HUDEP-2 (cell line): ENCODE data around the gene MRPL43.
A peak's percentile ranks its signal among the peaks of the same experiment; 100 is the strongest.

ENCODE experiments used
- DNase-seq, 76 experiments: peaks; one replicate each; lab custom pipeline; 2025; ENCODE audit not compliant: unreplicated experiment in 76 of 76; lab: John Stamatoyannopoulos, UW

The MRPL43 gene

GRCh38 chr10:101020427-101021075 lies 33.3 kb upstream of the MRPL43 start:
- no peak for DNase-seq

GRCh38 chr10:101019440-101019703 lies 32.1 kb upstream of the MRPL43 start:
- no peak for DNase-seq

DNA sequence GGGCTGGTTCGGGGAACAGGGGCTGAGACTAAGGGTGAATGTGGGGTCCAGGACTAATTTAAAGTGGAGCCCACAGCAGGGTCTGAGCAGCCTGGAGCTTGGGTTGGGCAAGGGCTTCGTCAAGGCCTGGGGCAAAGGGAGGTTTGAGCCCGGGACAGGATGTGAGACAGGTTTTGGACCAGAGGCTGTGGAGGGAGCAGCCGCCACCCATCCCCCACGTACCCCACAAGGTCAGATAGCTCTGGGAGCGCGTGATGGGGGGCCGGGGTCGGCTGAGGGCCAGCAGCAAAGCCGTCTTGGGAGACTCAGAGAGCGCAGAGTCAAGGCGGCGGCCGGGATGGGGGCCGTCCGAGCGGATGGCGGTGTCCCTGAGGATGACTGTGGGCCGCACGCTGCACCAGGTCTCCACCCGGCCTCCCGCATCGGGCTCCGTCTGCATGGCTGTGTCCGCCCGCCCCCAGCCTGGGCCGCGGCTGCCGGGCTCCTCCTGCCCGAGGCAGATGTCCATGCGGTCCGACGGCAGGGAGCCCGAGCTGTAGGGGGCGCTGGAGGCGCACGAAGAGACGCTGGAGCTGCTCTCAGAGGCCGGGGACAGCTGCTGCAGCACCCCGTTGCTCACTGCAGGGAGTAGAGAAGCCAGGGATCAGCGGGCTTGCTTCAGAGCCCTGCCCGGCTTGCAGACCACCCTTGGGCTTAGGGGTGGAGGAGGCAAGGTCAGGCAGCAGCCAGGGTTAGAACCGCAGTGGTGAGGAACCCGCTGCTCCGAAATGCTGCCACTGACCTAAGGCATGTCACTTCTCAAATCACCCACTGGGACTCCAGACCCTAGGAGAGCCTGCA lies 31.5 kb upstream of the MRPL43 start:
- peak in 66 of 76 experiments; percentile 4 to 89 (median 63) for DNase-seq

GRCh38 chr10:101018118-101018599 lies 30.9 kb upstream of the MRPL43 start:
- DNase-seq = no peak

DNA sequence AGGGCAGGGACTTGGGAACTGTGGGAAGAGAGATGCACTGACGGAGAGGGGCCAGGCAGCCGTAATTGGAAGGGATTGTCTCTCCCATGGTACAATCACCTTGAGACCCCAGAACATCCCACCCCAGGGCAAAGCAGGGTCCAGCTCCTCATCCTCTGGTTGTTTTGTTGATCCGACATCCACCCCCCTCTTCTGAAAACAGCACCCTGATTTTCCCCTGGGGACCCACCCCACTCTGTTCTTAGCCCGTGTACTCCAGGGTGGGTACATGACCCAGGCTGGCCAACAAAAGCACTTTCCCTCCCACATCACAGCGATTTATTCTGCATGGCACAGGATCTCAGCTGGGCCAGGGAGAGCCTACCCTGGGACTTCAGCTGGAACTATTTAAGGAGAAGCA lies 29.5 kb upstream of the MRPL43 start:
- DNase-seq = no peak

DNA sequence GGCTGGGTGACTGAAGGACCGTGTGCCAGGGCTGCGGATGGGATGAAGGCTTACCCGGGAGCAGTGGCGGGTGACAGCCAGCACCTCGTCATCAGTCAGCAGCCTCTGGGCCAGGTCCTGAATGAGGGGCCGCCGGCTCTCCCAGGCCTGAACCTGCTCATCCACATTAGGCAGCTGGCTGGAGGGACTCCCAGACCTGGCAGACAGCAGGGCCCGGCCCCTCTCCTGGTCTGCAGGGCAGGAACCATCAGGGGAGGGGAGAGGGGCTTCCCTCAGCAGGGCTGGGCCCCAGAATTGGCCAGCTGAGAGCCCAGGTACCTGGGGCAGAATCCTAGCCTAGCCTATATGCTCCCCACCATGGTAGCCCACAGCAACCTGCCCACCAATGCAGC lies 28.3 kb upstream of the MRPL43 start:
- no peak for DNase-seq

DNA sequence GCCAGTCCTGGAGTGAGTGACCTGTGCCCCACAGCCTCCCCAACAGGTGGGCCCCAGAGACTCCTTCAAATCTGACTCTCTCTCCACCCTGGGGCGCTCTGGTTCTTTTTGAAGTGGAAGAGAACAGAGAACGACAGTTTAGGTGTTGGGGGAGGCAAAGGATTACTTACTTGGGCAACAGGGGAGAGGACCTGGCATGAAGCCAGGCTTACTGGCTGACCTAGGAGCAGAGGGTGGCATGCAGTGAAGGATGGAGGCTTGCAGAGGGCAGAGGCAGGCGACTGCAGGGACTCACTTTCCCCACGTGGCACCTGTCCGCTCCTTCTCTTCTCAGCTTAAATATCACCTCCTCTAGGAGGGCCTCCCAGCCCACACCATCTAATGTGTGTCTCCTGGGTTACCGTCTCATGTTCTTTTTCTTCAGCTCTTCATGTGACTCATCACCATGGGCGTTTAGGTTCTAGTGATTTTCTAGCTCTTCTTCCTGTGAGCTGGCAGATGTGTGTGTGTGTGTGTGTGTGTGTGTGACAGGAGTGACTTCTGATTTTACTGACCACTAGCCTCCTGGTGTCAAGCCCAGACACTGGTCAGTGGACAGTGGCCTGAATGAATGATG lies 27.8 kb upstream of the MRPL43 start:
- DNase-seq = peak in 30 of 76 experiments; percentile 2 to 60 (median 24)

DNA sequence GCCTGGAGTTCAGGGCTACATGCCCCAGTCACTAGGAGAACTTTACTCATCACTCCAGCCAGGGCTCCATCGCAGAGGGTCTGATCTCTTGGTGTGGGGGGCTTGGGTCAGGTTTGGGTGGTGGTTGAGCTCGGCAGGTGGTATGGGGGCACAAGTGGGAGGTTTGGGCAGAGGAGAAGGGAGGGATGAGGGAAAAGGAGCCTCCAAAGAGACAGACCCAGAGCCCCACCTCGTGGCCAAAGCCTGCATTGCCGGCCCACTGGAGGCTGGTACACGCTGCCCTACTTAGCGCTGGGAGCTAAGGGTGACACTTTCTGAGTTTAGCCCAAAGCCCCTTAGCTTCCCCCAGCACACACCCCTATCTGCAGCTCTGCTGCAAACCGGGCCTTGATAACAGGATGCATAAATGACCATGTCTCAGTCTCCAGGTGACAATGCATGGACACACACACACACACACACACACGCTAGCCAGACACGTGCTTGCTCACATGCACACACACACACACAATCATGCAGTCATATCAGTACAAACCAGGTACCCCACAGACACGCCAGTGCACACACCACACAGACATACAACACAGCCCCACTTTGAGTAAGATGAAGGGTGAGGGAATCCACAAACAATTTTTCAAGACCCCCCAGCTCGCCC lies 27.1 kb upstream of the MRPL43 start:
- peak in 62 of 76 experiments; percentile 10 to 78 (median 54) for DNase-seq

- no peak for DNase-seq
Measured at GRCh38 chr10:101013365-101013825, 26.1 kb upstream of the MRPL43 start.

GRCh38 chr10:101012525-101013364 lies 25.4 kb upstream of the MRPL43 start:
- DNase-seq = peak in 72 of 76 experiments; percentile 27 to 90 (median 70)

DNA sequence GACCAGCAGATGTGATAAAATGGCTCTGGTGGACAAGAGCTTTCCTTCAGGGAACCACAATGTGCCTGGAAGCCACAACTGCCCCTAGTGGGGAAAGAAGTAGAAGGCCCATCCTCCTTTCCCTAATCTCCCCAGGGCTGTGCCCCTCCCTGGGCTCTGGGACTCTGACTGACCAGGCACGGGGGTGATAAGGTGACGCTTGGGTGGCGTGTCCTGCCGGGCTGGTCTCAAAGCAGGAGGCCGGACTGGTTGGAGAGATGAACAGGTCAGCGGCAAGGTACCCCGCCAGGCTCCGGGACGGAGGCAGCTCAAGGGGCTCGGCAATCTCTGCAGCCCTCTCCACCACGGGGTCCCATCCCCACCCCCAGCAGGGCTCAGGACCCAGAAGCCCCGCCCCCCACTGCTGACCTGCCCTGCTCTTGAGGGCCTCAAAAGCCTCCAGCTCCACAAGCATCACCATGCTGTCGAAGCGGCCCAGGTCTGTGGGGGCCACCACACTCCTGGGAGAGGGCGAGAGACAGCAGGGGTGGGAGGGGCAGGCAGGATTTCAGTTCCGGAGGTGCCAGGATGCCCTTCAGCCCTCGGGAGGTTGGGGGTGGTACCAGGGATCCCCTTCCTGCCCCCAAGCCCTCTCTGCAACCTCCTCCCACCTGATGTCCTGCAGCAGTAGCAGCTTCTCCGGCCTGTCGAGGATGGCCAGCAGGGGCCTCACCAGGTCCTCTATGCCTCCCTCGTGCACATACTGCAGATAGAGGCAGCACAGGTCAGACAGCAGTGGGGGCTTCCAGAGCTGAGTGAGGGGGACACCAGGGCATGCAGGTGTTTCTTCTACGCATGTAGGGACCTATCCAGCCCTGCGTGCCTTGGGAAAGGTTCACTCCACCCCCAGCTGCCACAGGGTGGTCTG lies 24.5 kb upstream of the MRPL43 start:
- peak in 14 of 76 experiments; percentile 6 to 48 (median 16) for DNase-seq

- no peak for DNase-seq
Measured at GRCh38 chr10:101010329-101010728, 23.0 kb upstream of the MRPL43 start.

GRCh38 chr10:101008823-101009423 lies 21.6 kb upstream of the MRPL43 start:
- DNase-seq = no peak

GRCh38 chr10:101007915-101008822 lies 20.9 kb upstream of the MRPL43 start:
- no peak for DNase-seq

GRCh38 chr10:101007099-101007711 lies 19.9 kb upstream of the MRPL43 start:
- DNase-seq = no peak

DNA sequence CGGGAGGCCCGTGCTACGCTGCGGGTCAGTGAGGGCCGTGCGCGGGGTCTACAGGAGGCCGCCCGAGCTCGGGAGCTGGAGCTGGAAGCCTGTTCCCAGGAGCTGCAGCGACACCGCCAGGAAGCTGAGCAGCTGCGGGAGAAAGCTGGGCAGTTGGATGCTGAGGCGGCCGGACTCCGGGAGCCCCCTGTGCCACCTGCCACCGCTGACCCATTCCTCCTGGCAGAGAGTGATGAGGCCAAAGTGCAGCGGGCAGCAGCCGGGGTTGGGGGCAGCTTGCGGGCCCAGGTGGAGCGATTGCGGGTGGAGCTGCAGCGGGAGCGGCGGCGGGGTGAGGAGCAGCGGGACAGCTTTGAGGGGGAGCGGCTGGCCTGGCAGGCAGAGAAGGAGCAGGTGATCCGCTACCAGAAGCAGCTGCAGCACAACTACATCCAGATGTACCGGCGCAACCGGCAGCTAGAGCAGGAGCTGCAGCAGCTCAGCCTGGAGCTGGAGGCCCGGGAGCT lies 19.3 kb upstream of the MRPL43 start:
- DNase-seq = no peak
